Stimulated activated naive CD8-positive, alpha-beta T cell treated with anti-CD3 and anti-CD28 coated beads, Interleukin-15, Interleukin-2, amounts not matched to agents 100 ng/mL and 50 ng/mL, for 24 hours (primary cell): ENCODE results near the gene ZNF487.

Experiments
- H3K27ac Mint-ChIP-seq: one replicate; pipeline ENCODE4 v1.8.0; 2021; ENCODE audit warnings: mild to moderate bottlenecking, mixed read lengths
- H3K27me3 Mint-ChIP-seq: one replicate; pipeline ENCODE4 v1.8.0; 2021; ENCODE audit warnings: mixed read lengths
- H3K36me3 Mint-ChIP-seq: one replicate; pipeline ENCODE4 v1.8.0; 2021; ENCODE audit warnings: low read depth, mixed read lengths
- H3K4me1 Mint-ChIP-seq: one replicate; pipeline ENCODE4 v1.8.0; 2021; ENCODE audit warnings: low read depth, mixed read lengths
- H3K4me3 Mint-ChIP-seq: one replicate; pipeline ENCODE4 v1.8.0; 2021; ENCODE audit warnings: mild to moderate bottlenecking, mixed read lengths
- H3K9me3 Mint-ChIP-seq: one replicate; pipeline ENCODE4 v1.8.0; 2021; ENCODE audit warnings: mixed read lengths

ZNF487 gene

GRCh38 chr10:43399320-43400310 lies 37.3 kb upstream of the ZNF487 start:
- no peaks in the 10 kb centered on the region for H3K27me3 Mint-ChIP-seq
- H3K4me1 Mint-ChIP-seq: peaks cover 83% of the 10 kb centered on the region
- peak overlapping the region; percentile 93 for H3K27ac Mint-ChIP-seq
- peaks cover 83% of the 10 kb centered on the region for H3K36me3 Mint-ChIP-seq
- H3K9me3 Mint-ChIP-seq: no peaks in the 10 kb centered on the region
- peak overlapping the region; percentile 93 for H3K4me3 Mint-ChIP-seq

- H3K27ac Mint-ChIP-seq: peak overlapping the region; percentile 93
- no peaks in the 10 kb centered on the region for H3K27me3 Mint-ChIP-seq
- H3K9me3 Mint-ChIP-seq: no peaks in the 10 kb centered on the region
- H3K4me1 Mint-ChIP-seq: peaks cover 77% of the 10 kb centered on the region
- H3K36me3 Mint-ChIP-seq: peaks cover 83% of the 10 kb centered on the region
- H3K4me3 Mint-ChIP-seq: peak overlapping the region; percentile 93
These were observed 35.3 kb upstream of the ZNF487 start for GRCh38 chr10:43401627-43402026.

GRCh38 chr10:43402176-43402575 lies 34.7 kb upstream of the ZNF487 start:
- peak overlapping the region; percentile 93 for H3K4me3 Mint-ChIP-seq
- H3K36me3 Mint-ChIP-seq: peaks cover 84% of the 10 kb centered on the region
- H3K4me1 Mint-ChIP-seq: peaks cover 75% of the 10 kb centered on the region
- no peaks in the 10 kb centered on the region for H3K27me3 Mint-ChIP-seq
- peak overlapping the region; percentile 93 for H3K27ac Mint-ChIP-seq
- no peaks in the 10 kb centered on the region for H3K9me3 Mint-ChIP-seq

- H3K4me3 Mint-ChIP-seq: peak overlapping the region; percentile 93
These were observed 33.9 kb upstream of the ZNF487 start for GRCh38 chr10:43402880-43403452.

GRCh38 chr10:43403911-43404703 lies 32.8 kb upstream of the ZNF487 start:
- Mint-ChIP-seq H3K36me3 (peaks cover 82% of the 10 kb centered on the region), H3K27ac (peak overlapping the region; percentile 93), H3K4me3 (peak overlapping the region; percentile 93), H3K4me1 (peaks cover 63% of the 10 kb centered on the region), H3K27me3 (no peaks in the 10 kb centered on the region), H3K9me3 (no peaks in the 10 kb centered on the region)

More at GRCh38 chr10:43402880-43403452, 33.9 kb upstream of the ZNF487 start:
- H3K4me1 Mint-ChIP-seq: peaks cover 71% of the 10 kb centered on the region
- H3K27ac Mint-ChIP-seq: peak overlapping the region; percentile 93
- H3K36me3 Mint-ChIP-seq: peaks cover 83% of the 10 kb centered on the region
- no peaks in the 10 kb centered on the region for H3K9me3 Mint-ChIP-seq
- H3K27me3 Mint-ChIP-seq: no peaks in the 10 kb centered on the region

- peak overlapping the region; percentile 93 for H3K4me3 Mint-ChIP-seq
- H3K27ac Mint-ChIP-seq: peak overlapping the region; percentile 93
- H3K36me3 Mint-ChIP-seq: peaks cover 77% of the 10 kb centered on the region
- no peaks in the 10 kb centered on the region for H3K9me3 Mint-ChIP-seq
- peaks cover 58% of the 10 kb centered on the region for H3K4me1 Mint-ChIP-seq
- H3K27me3 Mint-ChIP-seq: no peaks in the 10 kb centered on the region
These were observed 32.2 kb upstream of the ZNF487 start for GRCh38 chr10:43404704-43405084.

GRCh38 chr10:43407148-43407575 lies 29.7 kb upstream of the ZNF487 start:
- Mint-ChIP-seq H3K9me3 (no peaks in the 10 kb centered on the region), H3K27me3 (no peaks in the 10 kb centered on the region), H3K27ac (peak overlapping the region; percentile 100), H3K36me3 (peaks cover 56% of the 10 kb centered on the region), H3K4me1 (peaks cover 44% of the 10 kb centered on the region), H3K4me3 (peak overlapping the region; percentile 93)

- Mint-ChIP-seq H3K27me3 (no peaks in the 10 kb centered on the region), H3K4me1 (peaks cover 39% of the 10 kb centered on the region), H3K4me3 (peak overlapping the region; percentile 93), H3K27ac (peak overlapping the region; percentile 100), H3K9me3 (no peaks in the 10 kb centered on the region), H3K36me3 (peaks cover 50% of the 10 kb centered on the region)
These were observed 29.2 kb upstream of the ZNF487 start for GRCh38 chr10:43407576-43408330.

GRCh38 chr10:43408331-43408709 lies 28.6 kb upstream of the ZNF487 start:
- H3K4me1 Mint-ChIP-seq: peaks cover 33% of the 10 kb centered on the region
- H3K27ac Mint-ChIP-seq: peak overlapping the region; percentile 100
- peaks cover 44% of the 10 kb centered on the region for H3K36me3 Mint-ChIP-seq
- H3K27me3 Mint-ChIP-seq: no peaks in the 10 kb centered on the region
- H3K9me3 Mint-ChIP-seq: no peaks in the 10 kb centered on the region
- H3K4me3 Mint-ChIP-seq: peak overlapping the region; percentile 93

- peak within 1 kb of the TSS; percentile 100 for H3K27ac Mint-ChIP-seq
- H3K4me1 Mint-ChIP-seq: peaks cover 28% of the 10 kb centered on the region
- peaks cover 40% of the 10 kb centered on the region for H3K36me3 Mint-ChIP-seq
- H3K27me3 Mint-ChIP-seq: no peaks in the 10 kb centered on the region
- no peaks in the 10 kb centered on the region for H3K9me3 Mint-ChIP-seq
- H3K4me3 Mint-ChIP-seq: peak within 1 kb of the TSS; percentile 93
These were observed 28.1 kb upstream of the ZNF487 start, which contains the start of gene HNRNPF for GRCh38 chr10:43408710-43409384. Gene HNRNPF, minus strand, starts transcription at chr10:43409186. Its CDS starts 21,302 bp downstream, at chr10:43387884.

GRCh38 chr10:43409385-43410109 lies 27.4 kb upstream of the ZNF487 start:
- H3K36me3 Mint-ChIP-seq: peaks cover 33% of the 10 kb centered on the region
- peak overlapping the region; percentile 99 for H3K27ac Mint-ChIP-seq
- peak overlapping the region; percentile 93 for H3K4me3 Mint-ChIP-seq
- H3K4me1 Mint-ChIP-seq: peaks cover 21% of the 10 kb centered on the region
- no peaks in the 10 kb centered on the region for H3K27me3 Mint-ChIP-seq
- no peaks in the 10 kb centered on the region for H3K9me3 Mint-ChIP-seq

GRCh38 chr10:43410345-43410744 lies 26.6 kb upstream of the ZNF487 start:
- Mint-ChIP-seq H3K36me3 (peaks cover 26% of the 10 kb centered on the region), H3K27ac (peak overlapping the region; percentile 99), H3K27me3 (no peaks in the 10 kb centered on the region), H3K4me3 (peak overlapping the region; percentile 93), H3K9me3 (no peaks in the 10 kb centered on the region), H3K4me1 (peaks cover 17% of the 10 kb centered on the region)

GRCh38 chr10:43411536-43411935 lies 25.4 kb upstream of the ZNF487 start:
- Mint-ChIP-seq H3K27ac (no peak overlapping the region), H3K9me3 (no peaks in the 10 kb centered on the region), H3K36me3 (peaks cover 14% of the 10 kb centered on the region)

More at GRCh38 chr10:43411536-43411935, 25.4 kb upstream of the ZNF487 start:
- Mint-ChIP-seq H3K27me3 (no peaks in the 10 kb centered on the region), H3K4me1 (peaks cover 15% of the 10 kb centered on the region), H3K4me3 (no peak overlapping the region)
